Fibroblast of skin of back (primary cell): Measurements from ENCODE around the gene KRTAP10-12.

ENCODE experiments used
- DNase-seq: peaks from one replicate; pipeline ENCODE4 v3.0.0-alpha.2; 2013

The KRTAP10-12 gene

DNA sequence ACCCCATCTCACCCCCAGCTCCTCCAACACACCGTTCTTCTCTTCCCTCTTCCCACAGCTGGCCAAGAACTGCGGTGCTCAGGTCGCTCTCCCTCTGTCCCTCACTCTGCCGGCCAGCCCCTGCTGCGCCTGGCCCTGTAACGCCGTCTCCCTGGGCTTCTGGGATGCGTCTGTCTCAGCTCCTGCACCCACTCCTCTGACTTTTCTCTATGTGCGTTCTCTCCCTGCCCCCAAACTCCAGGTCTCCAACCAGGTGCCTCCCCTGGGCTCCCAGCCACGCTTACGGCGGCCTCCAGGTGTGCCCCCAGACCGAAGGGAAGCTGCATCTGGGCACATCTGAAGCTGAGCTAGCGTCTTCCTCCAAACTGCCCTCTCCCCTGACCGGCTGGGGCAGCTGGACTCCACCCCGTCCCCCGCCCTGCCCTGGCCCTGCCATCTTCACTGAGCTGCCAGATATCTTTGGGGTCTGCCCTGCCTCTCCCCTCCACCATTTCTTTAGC, 2.6 kb downstream of the KRTAP10-12 start:
- no peak for DNase-seq

DNA sequence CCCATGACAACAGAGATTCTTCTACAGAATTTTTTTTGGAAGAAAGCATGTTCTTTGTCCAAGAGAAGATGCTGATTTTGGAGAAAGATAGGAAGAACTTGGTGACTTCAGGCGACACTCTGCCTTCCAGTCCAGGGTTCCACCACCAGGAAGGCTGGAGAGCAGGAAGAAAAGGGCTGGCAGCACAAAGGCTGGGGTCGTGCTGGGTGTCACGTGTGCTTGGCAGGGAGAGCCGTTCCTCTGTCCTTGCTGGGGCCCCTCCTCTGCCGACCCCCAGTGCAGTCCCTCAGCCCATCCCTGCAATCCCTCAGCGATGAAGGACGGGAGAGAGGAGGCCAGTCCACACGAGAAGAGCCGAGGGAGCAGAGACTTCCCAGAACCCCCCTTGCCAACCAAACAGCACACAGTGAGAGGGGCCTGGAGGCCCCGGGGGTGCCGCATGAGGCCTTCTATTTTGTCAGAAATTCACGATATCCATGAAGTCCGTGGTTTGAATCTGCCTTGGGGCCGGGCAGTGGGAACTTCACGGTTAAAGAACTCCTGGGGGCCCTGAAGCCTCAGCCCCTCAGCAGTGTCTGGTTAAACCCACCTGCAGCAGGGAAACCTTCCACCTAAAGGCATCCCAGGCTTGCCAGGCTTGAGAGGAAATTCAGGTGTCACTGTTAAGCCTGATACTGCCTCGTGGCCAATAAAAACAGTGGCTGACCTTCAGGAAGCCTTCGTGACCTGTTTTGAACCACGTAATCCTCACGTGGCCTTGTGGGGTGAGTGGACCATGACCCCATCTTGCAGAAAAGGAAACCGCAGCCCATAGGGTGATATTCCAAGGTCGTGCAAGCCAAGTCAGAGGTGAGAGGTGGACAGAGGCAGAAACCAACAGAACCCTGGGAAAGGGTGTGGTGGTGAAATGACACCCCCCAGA, 3.4 kb downstream of the KRTAP10-12 start:
- no peak for DNase-seq

DNA sequence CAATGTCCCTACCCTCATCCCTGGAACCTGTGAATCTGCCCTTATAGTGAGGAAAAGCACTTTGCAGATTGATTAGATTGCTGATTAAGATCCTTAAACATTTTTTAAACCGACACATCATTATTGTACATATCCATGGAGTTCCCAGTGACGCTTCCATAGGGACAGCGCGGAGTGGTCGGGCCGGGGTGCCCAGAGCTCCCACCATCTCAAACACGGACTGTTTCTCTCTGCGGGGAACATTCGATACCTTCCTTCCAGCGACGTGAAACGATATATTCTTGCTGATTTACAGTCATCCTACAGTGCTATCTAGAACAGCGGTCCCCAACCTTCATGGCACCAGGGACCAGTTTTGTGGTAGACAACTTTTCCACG, 4.0 kb downstream of the KRTAP10-12 start:
- DNase-seq, result no peak

DNA sequence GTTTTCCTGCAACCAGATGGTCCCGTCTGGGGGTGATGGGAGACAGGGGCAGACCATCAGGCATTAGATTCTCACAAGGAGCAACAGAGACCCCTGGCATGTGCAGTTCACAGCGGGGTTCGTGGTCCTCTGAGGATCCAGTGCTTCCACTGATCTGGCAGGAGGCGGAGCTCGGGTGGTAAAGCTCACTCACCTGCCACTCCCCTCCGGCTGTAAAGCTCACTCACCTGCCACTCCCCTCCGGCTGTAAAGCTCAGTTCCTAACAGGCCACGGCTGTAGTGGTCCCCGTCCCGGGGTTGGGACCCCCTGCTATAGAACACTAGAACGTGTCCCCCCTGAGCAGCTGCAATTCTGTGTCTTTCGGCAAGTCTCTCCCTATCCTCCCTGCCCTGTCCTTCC, 4.6 kb downstream of the KRTAP10-12 start:
- DNase-seq, result no peak

DNA sequence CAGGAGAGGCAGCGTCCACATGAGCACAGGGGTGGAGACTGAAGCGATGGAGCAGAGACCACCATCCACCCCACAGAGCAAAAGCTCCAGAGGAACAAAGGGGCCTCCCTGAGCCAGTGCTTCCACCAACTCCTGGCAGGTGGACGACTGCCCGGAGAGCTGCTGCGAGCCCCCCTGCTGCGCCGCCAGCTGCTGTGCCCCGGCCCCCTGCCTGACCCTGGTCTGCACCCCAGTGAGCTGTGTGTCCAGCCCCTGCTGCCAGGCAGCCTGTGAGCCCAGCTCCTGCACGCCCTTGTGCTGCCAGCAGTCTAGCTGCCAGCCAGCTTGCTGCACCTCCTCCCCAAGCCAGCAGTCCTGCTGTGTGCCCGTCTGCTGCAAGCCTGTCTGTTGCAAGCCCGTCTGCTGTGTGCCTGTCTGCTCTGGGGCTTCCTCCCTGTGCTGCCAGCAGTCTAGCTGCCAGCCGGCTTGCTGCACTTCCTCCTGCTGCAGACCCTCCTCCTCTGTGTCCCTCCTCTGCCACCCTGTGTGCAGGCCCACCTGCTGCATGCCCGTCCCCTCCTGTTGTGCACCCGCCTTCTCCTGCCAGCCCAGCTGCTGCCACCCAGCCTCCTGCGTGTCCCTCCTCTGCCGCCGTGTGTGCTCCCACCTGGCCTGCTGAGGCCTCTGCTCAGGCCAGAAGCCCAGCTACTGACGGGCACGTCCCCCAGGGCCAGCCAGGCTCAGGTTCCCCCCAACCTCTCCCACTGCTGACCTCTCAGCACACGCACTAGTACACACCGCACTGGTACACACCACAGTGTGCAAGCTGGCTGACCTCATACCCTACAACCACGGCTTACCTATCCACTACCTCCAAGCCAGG, 5.4 kb downstream of the KRTAP10-12 start:
- no peak for DNase-seq

DNA sequence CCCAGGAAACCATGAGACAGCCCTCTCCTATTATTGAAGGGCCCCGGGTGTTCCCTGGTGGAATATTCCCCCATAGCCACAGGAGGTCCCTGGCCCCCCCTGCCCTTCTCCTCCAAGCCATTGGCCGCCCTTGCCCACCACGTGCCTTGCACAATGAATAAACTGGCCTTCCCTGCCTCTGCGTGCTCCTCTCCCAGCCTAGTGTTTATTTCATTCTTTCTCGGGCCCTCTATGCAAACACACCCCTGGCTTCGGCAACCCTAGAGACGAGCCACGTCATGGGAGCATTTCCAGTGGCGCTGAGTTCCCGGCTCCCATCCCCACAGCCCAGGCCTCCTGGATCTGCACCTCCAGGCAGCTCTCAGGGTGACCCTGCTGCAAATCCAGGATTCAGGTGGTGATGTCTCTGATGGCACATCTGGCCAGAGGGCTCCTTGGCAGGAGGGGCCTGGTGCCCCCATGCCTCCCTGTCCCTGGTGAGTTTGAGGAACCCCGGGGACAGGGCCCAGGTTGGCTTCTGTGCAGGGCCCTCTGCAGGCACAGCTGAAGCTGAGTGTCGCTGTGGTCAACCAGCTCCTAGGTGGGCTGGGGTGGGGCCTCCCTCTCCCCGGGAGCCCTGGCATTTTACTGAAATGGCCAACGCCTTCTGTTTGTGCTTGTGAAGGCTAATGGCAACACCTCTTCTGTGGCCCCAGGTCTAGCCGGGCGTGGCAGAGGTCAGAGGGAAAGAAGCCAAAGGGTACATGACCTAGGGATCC, 6.2 kb downstream of the KRTAP10-12 start:
- no peak for DNase-seq

DNA sequence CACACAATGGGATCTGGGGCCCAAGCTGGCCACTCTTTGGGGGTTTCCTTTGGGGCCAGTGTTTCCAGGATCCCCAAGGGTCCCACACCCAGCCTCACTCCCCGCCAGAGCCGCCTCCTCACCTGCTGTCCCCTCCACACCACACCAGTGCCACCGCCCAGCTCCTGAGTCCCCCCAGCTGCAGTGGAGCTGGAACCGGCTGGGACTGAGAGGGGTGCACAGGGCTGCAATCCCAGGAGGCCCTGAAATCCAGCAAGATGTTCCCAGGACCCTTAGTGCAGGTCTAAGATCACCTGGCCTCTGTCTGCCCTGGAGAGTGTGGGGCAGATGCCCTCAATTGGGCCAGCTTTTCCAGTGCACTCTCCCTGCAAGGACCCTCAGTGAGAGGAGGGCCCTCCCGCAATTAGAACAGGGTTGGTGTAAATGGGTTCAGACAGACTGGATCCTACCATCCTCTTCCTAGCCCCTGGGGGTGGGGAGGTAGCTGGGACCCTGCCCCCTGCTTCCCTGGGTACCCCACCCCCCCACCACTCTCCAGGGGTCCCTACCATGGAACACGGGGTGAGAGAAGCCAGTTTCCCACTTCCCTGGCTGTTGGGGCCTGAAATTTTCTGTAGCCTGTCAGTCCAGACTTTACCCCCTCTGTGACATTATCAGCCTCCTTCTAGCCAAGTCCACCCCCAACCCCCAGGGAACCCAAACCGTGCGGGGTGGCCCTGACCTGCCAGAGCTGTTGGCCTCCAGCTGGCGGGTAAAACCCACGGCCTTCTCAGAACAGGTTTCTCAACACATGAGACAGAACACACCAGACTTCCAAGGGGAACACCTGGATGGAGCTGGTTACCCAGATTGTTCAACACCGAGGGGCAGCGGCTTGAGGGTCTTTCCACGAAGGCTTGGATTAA, 7.0 kb downstream of the KRTAP10-12 start:
- DNase-seq, result no peak

DNA sequence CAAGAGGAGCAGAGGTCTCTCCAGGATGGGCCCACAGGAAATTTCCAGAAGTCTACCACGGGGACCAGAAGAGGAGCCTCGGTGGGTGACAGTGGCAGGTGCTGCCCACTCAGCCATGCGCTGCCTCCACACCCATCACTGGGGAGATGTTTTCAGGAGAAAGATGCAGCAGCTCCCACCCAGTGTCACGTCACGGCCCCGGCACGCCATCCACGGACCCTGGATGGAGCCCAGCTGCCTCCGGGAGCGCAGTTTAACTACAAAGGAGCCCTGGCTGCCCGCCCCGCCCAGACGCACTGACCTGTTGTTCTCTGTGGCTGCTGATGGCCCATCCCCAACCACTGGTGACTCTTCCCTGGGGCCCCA, 7.6 kb downstream of the KRTAP10-12 start:
- no peak for DNase-seq

DNA sequence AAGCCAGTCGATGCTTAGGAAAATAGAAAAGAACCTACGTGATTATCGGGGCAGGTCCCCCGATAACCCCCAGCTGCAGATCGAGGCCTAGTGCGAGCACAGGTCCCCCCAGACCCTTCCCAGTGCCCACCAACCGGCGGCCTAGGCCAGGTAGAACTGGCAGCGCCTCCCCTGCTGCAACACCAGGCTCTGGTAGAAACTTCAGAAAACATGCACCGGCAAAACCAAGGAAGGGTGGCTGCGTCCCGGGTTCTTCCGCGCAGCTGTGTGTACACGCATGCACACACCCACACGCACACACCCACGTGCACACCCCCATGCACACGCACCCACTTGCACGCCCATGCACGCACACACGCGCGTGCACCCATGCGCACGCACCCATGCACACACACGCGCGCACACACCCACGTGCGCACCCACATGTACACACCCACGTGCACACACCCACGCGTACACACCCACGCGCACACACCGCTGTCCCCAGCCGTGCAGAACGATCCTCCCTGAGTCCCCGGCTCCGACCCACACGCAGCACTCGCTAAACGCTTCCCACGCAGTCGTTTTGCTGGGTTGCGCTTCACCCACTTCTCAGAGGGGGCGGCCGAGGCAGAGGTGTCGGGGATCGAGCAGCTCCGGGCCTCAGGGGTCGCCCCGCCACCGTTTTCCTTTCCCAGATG, 9.2 kb downstream of the KRTAP10-12 start:
- DNase-seq, result no peak

DNA sequence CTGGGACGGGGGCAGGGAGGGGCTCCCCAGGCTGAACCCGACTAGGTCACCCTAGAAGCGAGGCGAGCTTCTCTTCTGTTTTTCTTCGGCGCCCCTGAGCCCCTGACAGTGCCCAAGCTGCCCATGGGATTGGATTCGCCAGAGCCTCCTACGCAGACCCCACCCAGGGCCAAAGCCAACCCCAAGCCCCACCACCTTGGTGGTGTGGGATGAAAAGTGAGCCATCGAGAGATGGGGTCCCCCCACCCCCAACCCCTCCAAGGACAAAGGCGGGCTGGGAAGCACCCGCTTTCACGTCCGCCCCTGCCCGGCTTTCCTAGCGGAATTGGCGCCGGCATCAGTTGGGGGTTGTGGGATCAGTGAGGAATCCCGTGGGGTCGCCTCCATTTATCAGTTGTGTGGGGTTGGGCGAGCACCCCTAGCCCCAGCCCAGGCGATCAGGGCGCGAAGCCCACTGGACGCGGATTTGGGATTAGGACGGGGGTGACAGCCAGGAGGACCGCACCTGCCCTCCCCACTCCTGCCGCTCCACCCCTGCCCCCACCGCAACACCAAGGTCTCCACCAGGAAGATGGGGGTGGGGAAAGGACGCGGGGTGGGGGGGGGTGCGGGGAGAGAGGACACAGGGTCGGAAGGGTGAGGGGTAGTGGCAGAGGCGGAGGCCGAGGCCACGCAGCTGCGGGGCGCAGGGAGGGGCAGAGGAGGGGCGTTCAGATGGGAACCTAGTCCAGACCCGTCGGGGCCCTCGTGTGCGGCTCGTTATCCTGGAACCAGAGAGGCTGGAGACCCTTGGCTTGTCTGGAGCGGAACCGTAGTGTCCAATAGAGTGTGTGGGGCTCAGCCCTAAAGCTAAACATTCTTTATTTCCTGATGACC, 10.0 kb downstream of the KRTAP10-12 start:
- DNase-seq, result no peak

DNA sequence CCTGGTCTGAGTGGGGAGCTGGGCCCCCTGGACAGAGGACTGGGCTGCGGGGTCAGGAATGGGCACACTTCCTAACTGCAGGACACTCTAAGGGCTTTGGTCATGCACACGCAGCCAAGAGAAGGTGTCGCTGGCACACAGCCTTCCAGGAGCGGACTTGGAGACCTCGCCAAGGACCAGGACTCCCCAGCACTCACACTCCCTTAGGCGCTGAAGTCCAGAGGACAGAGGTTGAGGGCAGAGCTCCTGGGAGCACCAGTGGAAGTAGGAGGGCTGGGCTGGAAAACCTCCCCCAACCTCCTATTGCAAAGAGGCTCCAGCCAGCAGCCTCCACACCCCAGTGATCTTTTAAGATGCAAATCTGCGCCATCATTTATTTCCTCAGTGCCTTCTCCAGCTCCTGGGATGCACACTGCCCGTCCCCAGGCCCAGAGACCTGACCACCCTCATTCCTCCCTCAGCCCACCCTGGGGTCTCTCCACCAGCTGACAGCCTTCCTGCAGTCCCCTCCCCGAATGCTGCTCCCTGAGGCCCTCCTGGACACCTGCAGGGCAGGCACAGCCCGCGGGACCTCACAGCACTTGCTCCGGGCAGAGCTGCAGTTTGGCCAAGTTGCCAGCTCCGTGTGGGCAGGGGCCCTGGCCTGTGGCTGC, 11.4 kb downstream of the KRTAP10-12 start:
- DNase-seq, result no peak

DNA sequence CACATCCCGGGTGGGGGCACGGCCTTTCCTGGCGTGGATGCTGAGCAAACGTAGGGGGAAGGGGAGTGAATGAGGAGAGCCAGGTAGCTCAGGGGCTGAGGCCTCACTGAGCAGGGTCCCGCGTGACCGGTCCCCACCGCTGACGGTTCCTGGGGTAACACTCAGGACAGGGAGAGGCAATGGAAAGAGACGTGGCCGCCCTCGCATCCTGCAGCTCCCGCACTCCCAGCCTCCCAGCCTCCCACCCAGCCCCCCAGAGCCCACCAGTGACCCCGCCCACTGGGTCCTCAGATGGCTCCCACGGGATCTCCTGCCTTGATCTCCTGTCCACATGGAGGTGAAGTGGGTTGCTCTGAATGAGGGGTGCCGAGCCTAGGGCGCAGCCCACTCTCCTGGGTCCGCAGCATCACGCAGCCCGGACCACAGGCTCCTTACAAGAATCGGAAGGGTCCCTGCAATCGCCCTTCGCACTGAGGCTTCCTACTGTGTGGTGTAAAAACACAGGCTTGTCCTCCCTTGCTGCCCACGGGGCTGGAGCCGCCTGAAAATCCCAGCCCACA, 12.0 kb downstream of the KRTAP10-12 start:
- DNase-seq, result no peak

DNA sequence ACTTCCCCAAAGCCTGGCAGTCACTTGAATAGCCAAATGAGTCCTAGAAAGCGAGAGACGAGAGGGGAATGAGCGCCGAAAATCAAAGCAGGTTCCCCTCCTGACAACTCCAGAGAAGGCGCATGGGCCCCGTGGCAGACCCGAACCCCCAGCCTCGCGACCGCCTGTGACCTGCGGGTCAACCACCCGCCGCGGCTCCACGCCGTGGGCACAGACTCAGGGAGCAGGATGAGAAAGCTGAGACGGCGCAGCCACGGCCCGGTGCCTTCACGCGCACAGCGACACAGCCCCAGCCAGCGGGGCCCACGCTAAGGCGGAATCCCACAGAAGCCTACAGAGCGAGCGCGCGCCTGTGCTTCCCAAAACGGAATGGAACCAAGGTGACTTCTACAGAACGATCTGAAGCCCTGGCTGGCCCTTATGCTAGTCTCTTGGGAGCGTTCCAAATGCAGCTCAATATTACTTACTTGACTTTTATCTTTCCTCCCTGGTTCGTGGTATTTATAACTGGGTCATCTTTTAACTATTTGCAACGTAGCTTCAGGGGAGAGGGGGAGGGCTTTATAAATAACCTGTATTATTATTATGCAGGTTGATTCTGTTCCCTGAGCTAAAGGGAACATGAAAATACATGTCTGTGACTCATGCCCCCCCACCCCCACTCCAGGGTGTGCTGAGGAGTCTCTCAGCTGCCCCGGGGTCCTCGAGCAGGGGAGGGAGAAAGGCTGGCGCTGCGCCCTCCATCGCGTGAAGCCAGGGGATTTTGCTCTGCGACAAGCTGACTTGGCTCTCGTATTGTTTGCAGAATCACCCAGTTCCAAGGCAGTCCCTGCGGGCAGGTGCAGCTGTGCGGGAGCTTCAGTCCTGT, 12.7 kb downstream of the KRTAP10-12 start:
- DNase-seq, result peak; percentile 13

DNA sequence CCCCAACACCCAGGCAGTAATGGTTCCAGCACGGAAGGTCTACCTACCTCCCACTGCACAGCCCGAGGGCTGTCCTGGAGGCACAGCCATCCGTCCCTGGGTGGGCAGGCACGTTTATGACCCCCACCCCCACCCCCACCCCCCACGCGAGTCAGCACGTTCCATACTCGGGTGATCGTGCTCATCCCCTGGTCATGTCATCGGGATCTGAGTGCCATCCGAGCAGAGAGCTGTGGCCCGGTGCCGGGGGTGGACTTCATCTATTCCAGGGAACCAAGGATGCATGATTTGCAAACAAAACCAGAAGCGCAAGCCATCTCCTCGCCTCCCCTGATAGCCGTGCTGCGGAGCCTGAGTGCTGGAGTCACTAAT, 13.3 kb downstream of the KRTAP10-12 start:
- DNase-seq, result no peak

DNA sequence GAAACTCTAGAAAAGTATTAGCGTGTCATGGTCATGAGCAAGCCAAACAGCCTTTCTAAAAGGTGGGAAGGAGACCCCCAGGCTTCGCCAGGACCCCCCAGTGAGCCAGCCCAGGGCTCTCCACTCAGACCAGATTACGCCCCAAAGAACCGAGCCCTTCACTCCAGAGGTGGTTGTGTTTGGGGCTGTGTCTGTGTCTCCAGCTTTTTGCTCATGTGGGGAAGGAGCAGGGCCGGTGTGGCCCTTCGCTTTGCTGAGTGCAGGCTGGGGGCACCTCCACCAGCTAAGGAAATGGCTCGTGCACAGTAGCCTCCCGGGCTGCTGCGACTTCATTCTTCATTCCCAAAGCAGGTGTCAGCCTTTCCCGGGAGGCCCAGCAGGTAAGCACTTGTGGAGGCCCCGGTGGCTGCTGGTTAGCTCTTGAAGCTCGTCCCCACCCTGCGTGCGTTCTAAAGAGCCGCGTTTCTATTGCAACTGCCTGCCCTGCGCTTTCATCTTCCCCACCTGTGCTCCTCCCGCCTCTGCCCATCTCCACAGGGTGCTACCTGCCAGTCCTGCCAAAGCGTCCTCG, 13.9 kb downstream of the KRTAP10-12 start:
- no peak for DNase-seq

DNA sequence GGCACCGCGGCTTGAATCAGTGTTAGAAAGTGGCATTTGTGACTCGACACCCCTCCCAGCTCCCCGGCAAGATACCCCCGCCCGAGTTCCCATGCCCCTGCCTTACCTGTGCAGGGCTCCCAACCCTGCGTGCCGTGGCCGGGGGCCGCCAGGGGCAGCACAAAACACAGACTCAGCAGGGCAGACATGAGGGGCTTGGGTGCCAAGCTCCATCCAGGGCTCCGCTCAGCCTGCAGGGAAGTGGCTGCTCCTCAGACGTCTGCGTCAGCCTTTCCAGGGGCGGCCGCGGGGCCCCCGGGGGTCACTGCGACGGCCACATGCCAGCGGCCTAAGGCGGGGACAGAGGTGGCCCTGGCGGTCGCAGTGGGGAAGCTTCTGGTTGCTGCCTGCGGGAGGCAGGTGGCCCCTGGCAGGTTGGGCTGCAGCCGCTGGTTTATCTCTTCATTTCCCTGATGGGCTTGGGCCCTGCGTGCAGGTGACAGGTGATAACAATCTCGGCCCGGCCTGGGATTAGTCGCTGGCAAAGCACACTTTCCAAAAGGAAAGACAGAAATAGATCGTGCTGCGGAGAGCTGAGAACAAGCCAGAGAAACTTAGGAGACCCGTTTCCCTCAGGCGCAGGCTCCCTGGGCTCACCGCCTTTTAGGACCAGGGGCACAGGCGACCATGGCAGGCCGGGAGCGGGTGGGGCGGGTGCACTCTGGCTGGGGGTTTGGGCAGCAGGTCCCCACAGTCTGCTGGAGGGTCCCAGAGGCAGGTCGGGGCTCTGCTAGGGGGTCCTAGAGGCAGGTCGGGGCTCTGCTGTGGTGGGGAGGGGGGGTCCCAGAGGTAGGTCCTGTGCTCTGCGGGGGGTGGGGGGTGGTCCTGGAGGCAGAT, 14.6 kb downstream of the KRTAP10-12 start, which contains the start of gene TSPEAR:
Gene TSPEAR, minus strand, starts transcription at position 246 of the 876 bp plus-strand sequence. Its CDS starts 58 bp downstream, at position 188.
- DNase-seq, result no peak
